GM18951 (cell line): ENCODE results near the gene TVP23C.

Experiments used
- POLR2A ChIP-seq: IDR thresholded peaks from 4 replicates; pipeline ENCODE4 v1.6.1; 2011; ENCODE audit warnings: mild to moderate bottlenecking; ENCODE audit not compliant: insufficient read length, insufficient read depth; ENCODE audit errors: extremely low read depth
- in situ Hi-C: fragments of 300-500 bp; cut with MboI; formaldehyde crosslinking; loops from one replicate; pipeline ENCODE4 v1.12.0; 2022; ENCODE audit warnings: low sequenced_read_pairs, mixed read lengths, inconsistent platforms; ENCODE audit not compliant: unreplicated experiment

TVP23C gene

GRCh38 chr17:15492791-15493692, 70.2 kb downstream of the TVP23C start:
- no peak for TF ChIP-seq POLR2A
- in situ Hi-C loops: no loop called here

GRCh38 chr17:15492186-15492585, 71.1 kb downstream of the TVP23C start:
- TF ChIP-seq POLR2A: no peak
- in situ Hi-C loops: no loop called here

DNA sequence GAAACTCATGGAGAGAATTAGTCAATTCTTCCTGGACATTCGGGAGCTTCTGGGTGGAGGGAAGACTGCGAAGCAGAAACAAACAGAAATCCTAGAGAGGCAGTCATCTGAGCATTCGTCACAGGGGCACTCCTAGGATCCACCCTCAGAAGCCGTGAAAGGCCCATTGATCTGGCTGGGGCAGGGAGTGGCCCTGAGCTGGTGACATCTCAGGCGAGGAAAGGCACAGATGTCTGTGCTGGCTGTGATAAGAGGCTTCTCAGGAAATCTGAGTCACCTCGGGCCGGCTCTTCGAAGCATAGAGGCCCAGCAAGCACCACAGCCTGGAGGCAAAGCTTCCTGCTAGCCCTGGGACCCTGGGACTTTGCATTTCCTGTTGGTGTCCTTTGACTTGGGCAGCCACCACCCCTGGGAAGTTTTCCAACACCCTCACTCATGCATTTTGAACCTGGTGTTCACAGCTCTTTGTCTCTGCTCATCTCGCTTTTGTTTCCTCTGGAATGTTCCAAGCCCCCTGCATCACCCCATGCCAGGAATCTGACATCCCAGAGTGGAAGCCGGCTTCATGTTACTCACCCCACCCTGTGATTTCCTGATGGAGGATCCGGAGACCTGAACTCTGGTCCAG, 72.5 kb downstream of the TVP23C start:
- TF ChIP-seq POLR2A: no peak
- in situ Hi-C loops: no loop called here

DNA sequence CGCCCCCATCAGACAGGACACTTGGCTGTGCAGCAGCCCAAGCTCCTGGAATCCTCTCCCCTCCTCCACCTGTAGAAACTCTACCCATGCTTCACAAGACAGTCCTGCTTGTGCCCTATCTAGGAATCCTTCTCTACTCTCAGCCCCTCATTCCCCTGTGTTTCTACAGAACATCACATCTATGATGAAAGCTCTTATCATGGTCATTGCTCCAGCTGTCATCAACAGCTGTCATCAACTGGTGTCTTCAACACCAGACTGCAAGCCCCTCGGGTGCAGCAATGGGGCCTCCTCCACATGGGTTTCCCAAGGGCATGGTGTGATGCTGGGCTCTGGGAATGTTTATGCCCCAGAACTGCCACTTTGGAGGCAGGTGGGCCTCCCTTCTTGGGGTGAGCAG, 74.7 kb downstream of the TVP23C start:
- in situ Hi-C loops: no loop called here
- no peak for TF ChIP-seq POLR2A

GRCh38 chr17:15485045-15485444, 78.2 kb downstream of the TVP23C start:
- TF ChIP-seq POLR2A: no peak
- in situ Hi-C loops: no loop called here

- in situ Hi-C loops: no loop called here
- TF ChIP-seq POLR2A: no peak
Measured at GRCh38 chr17:15483431-15483830, 79.9 kb downstream of the TVP23C start.

DNA sequence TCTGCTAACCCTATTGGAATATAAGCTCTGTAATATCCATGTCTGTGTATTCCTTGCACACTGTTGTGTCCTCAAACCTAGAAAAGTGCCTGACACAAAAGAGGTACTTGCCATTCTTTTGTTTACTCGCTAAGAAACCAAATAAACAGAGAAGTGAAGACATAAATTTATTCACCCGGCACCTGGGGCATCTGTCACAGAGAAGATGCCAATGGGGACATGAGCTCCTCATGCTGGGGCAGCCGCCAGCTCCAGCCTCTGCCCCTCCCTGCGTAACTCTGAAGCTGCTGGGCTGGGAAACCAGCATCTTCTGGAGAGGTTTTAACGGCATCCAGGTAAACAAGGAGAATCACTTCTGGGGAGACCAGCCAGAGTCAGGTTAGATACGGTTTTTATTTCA, 80.8 kb downstream of the TVP23C start:
- in situ Hi-C loops: no loop called here
- TF ChIP-seq POLR2A: no peak

DNA sequence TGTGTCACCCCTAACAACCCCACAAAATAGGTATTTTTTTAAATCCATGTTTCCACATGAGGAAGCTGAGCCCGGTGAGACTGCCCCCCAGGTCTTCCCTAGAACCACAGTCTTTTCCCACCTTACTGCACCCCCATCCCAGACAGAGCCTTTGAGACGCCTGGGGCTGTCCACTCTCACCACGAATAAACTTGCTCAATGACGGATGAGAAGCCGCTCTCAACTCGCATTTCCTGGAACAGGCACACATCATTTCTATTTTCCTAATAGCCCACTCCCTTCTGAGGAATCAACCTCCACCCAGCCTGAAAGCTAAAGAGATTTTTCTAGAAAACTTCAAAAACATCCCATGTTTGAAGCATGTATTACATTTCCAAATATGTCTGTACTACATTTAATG, 81.8 kb downstream of the TVP23C start:
- in situ Hi-C loops: no loop called here
- no peak for TF ChIP-seq POLR2A

DNA sequence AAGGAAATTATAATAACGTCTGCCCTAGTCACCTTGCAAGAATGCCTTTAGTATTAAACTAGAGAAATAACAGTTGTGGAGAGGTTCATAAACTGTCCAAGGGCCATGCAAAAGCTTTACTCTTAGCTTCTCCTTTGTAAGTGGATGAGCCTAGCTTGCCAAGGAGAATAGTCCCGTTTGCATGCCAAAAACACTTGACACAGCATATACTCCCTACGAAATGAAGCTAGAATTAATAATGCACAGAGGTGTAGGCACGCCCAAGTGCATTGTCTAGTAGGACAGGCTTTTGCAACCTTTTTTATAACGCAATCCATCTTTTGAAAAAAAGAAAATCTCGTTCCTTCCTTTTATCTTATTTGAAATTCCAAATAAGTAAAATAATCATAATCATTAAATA, 83.1 kb downstream of the TVP23C start:
- in situ Hi-C loops: no loop called here
- no peak for TF ChIP-seq POLR2A

DNA sequence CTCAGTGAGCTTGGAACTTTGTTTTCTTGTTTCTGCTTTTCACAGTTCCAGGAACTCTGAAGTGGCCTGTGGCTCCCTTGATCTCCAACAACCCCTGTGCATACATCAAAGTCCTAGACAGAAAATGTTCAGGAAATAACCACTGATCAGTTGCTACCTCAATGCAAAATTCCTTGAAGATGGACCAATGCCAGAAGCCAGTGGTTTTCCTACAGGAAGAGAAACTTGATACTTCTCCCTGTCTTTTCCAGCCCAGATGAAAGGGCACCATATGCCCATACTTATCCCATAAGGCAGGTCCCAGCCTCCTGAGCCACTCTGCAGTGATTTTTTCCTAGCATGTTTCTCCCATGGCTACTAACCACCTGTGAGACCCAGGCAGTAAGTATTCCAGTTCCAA, 83.6 kb downstream of the TVP23C start:
- no peak for TF ChIP-seq POLR2A

DNA sequence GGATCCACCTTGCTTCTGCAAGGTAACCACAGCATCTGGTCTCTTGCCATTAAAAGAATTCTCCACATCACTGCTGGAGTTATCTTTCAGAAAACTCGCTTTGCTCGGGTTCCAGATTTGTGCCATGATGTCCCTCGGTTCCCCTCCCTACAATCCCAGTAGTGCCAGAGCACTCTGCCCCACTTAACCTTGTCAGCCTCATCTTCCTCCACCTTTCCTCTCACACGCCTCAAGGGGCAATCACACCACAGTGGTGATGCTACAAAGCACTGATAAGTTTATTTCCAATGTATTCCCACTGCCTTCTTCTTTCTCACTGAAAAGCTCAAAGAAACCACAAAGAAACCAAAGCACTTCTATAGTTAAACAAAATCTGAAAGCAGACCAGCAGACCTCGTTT, 84.4 kb downstream of the TVP23C start:
- TF ChIP-seq POLR2A: no peak
- in situ Hi-C loops: no loop called here

More for the DNA sequence above, 83.6 kb downstream of the TVP23C start:
- in situ Hi-C loops: no loop called here

GRCh38 chr17:15475631-15476354, 87.5 kb downstream of the TVP23C start:
- in situ Hi-C loops: no loop called here

DNA sequence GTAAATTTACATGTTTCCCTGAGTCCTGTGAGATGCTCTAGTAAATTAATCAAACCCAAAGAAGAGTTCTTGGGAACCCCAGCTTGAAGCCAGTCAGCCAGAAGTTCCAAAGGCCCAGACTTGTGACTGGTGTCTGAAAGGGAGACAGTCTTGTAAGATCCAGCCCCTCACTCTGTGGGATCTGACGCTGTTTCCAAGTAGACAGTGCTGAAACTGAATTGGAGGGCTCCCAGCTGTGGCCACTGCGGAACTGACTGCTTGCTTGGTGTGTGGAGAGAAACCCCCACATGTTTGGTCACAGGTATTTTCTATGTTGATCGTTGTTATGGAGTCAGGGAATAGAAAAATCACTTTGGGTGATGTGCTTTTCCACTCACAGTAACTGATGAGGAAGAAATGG, 90.4 kb downstream of the TVP23C start:
- in situ Hi-C loops: no loop called here
- no peak for TF ChIP-seq POLR2A

More at GRCh38 chr17:15475631-15476354, 87.5 kb downstream of the TVP23C start:
- no peak for TF ChIP-seq POLR2A
